ENCODE data around the gene CHRNA1.

CHRNA1 gene

GRCh38 chr2:174768557-174768956, 4.3 kb upstream of the CHRNA1 start:
- H3K27ac ChIP-seq: no peak overlapping the region
- TF ChIP-seq CTCF (conservative IDR thresholded peaks at IDR 0.05): no peak

- TF ChIP-seq CTCF (conservative IDR thresholded peaks at IDR 0.05): no peak
- no peak overlapping the region for H3K27ac ChIP-seq
Observed at GRCh38 chr2:174766271-174766670, 2.0 kb upstream of the CHRNA1 start.

- H3K27ac ChIP-seq: no peak overlapping the region
- TF ChIP-seq CTCF (conservative IDR thresholded peaks at IDR 0.05): no peak
Observed at GRCh38 chr2:174765576-174765975, 1.3 kb upstream of the CHRNA1 start.

- no peak for TF ChIP-seq CTCF (conservative IDR thresholded peaks at IDR 0.05)
- no peak overlapping the region for H3K27ac ChIP-seq
Observed at GRCh38 chr2:174763780-174764179, 492 bp downstream of the CHRNA1 start.

GRCh38 chr2:174762464-174762863, 1.8 kb downstream of the CHRNA1 start:
- no peak overlapping the region; the same call in 1 of the 2 replicates for H3K27ac ChIP-seq
- no peak for TF ChIP-seq CTCF (conservative IDR thresholded peaks at IDR 0.05)

- H3K27ac ChIP-seq: no peak overlapping the region
- no peak for TF ChIP-seq CTCF (conservative IDR thresholded peaks at IDR 0.05)
Observed at GRCh38 chr2:174761837-174762236, 2.4 kb downstream of the CHRNA1 start.

GRCh38 chr2:174760845-174761473, 3.3 kb downstream of the CHRNA1 start:
- no peak overlapping the region for H3K27ac ChIP-seq
- no peak for TF ChIP-seq CTCF (conservative IDR thresholded peaks at IDR 0.05)

All from VCaP (cell line).